K562 (cell line): ENCODE data around the gene ITPR3. TPM values are rescaled to one million over a fixed set of nuclear protein-coding genes. Genes with fewer than 3 reads are reported as not detected.

Source experiments
- ATAC-seq: fragments of 200-7000 bp; cut with Tn5 transposase; 3 replicates; pipeline ENCODE4 v1.9.1; 2020; ENCODE audit warnings: moderate library complexity
- BruUV-seq: library from RNA; stranded (reverse); fragments of 400-500 nt; replicated peaks from 2 replicates; lab custom pipeline; 2021; lab: Mats Ljungman, UMichigan
- CTCF ChIA-PET: fragments of 300-600 bp; formaldehyde crosslinking; extraction: SDS; loops from one replicate; lab custom pipeline; 2021; ENCODE audit warnings: low intra/inter-chr PET ratio; lab: Yijun Ruan, JAX
- POLR2A ChIA-PET: fragments of 300-600, 350-650 bp; sonication (Branson Sonifier 250); formaldehyde crosslinking; extraction: SDS; loops from one replicate; lab custom pipeline; 2021; ENCODE audit warnings: antibody characterized with exemption, inconsistent platforms; lab: Yijun Ruan, JAX
- DNase-seq, 4 experiments: peaks; one replicate each; pipeline versions ENCODE4 v3.0.0 to v3.0.0-alpha.2; 2011 to 2018; ENCODE audit warnings: low spot score in 3 of 4, mixed read lengths in 3 of 4; ENCODE audit errors: extremely low read depth in 1 of 4
- FAIRE-seq: peaks from 2 replicates; lab custom pipeline; 2011; peaks lifted over from hg19 to GRCh38; lab: Jason Lieb, UNC
- H2AFZ ChIP-seq: 2 replicates; pipeline ENCODE4 v1.6.0; 2011; ENCODE audit warnings: low read depth, low read length, control low read depth, inconsistent platforms
- H3K27ac ChIP-seq: fragments of 200-600 bp; 3 replicates; pipeline ENCODE4 v1.8.0; 2011; ENCODE audit warnings: low read depth, mild to moderate bottlenecking, control low read depth, inconsistent platforms, low read length, moderate library complexity, mixed read lengths; ENCODE audit errors: extremely low read depth
- H3K27me3 ChIP-seq, 2 experiments: fragments of 300-600 bp in 1 of 2; 2 replicates in 1 of 2; 3 replicates in 1 of 2; pipeline versions ENCODE4 v1.6.0 to v1.8.0; 2011; ENCODE audit warnings: inconsistent platforms in 2 of 2, low read length in 2 of 2, mild to moderate bottlenecking in 1 of 2, mixed read lengths in 1 of 2, moderate library complexity in 1 of 2; ENCODE audit not compliant: control insufficient read depth in 2 of 2, insufficient read depth in 2 of 2
- H3K36me3 ChIP-seq: fragments of 300-600 bp; 3 replicates; pipeline ENCODE4 v1.8.0; 2011; ENCODE audit warnings: mild to moderate bottlenecking, low read length, inconsistent platforms; ENCODE audit not compliant: control insufficient read depth, insufficient read depth
- H3K4me1 ChIP-seq, 2 experiments: fragments of 200-600 bp in 1 of 2; replicated peaks in 1 of 2; 2 replicates in 1 of 2; 3 replicates in 1 of 2; pipeline versions ENCODE4 v1.5.1 to v1.8.0; 2011; ENCODE audit warnings: inconsistent platforms in 2 of 2, low read length in 2 of 2, mild to moderate bottlenecking in 1 of 2, mixed read lengths in 1 of 2, moderate library complexity in 1 of 2; ENCODE audit not compliant: control insufficient read depth in 2 of 2, insufficient read depth in 2 of 2
- H3K4me2 ChIP-seq: 2 replicates; pipeline ENCODE4 v1.6.1; 2011; ENCODE audit warnings: low read length, control low read depth, inconsistent platforms, mixed read lengths; ENCODE audit not compliant: insufficient read depth
- H3K4me3 ChIP-seq: fragments of 200-600 bp; sonication (generic), shearing (Covaris generic); 2 replicates; pipeline ENCODE4 v1.5.1; 2016; ENCODE audit warnings: control low read depth, inconsistent platforms
- H3K79me2 ChIP-seq: fragments of 200-600 bp; 3 replicates; pipeline ENCODE4 v1.8.0; 2011; ENCODE audit warnings: low read length, inconsistent platforms; ENCODE audit not compliant: control insufficient read depth, insufficient read depth
- H3K9ac ChIP-seq, 2 experiments: 2 replicates each; pipeline versions ENCODE4 v1.6.0 to v1.6.1; 2011; ENCODE audit warnings: low read depth in 2 of 2, low read length in 2 of 2, control low read depth in 1 of 2, inconsistent platforms in 1 of 2, mild to moderate bottlenecking in 1 of 2, mixed read lengths in 1 of 2; ENCODE audit not compliant: insufficient read depth in 1 of 2
- H3K9me1 ChIP-seq: one replicate; pipeline ENCODE4 v1.6.0; 2011; ENCODE audit warnings: inconsistent platforms, mild to moderate bottlenecking, low read length, moderate library complexity; ENCODE audit not compliant: control insufficient read depth, insufficient read depth
- H3K9me3 ChIP-seq: replicated peaks from 2 replicates; pipeline ENCODE4 v1.5.1; 2011; ENCODE audit warnings: low read depth, low read length, inconsistent platforms; ENCODE audit not compliant: control insufficient read depth, insufficient read depth
- H4K20me1 ChIP-seq: replicated peaks from 2 replicates; pipeline ENCODE4 v1.6.1; 2011; ENCODE audit warnings: low read length, inconsistent platforms, mixed read lengths; ENCODE audit not compliant: control insufficient read depth, insufficient read depth
- CBFA2T3 ChIP-seq: fragments of 450-650 bp; IDR thresholded peaks from 2 replicates; pipeline ENCODE4 v1.6.1; 2017
- ETV1 ChIP-seq: fragments of 450-650 bp; conservative IDR thresholded peaks from 2 replicates; pipeline ENCODE4 v1.6.1; 2016; ENCODE audit warnings: missing genetic modification characterization, control low read depth, low read depth, missing compliant biosample characterization
- FOS ChIP-seq: IDR thresholded peaks from 3 replicates; pipeline ENCODE4 v1.6.1; 2011; ENCODE audit not compliant: insufficient read length; ENCODE audit errors: extremely low read depth
- MEF2A ChIP-seq: IDR thresholded peaks from 2 replicates; pipeline ENCODE4 v1.6.1; 2011; ENCODE audit warnings: low read depth, mild to moderate bottlenecking, low read length, moderate library complexity; ENCODE audit not compliant: control insufficient read depth
- MIER1 ChIP-seq: fragments of 450-650 bp; IDR thresholded peaks from 2 replicates; pipeline ENCODE4 v1.6.1; 2016; ENCODE audit warnings: antibody characterized with exemption, mild to moderate bottlenecking, low read depth
- MTA2 ChIP-seq: fragments of 450-650 bp; IDR thresholded peaks from 2 replicates; pipeline ENCODE4 v1.6.1; 2016; ENCODE audit warnings: low read depth
- NEUROD1 ChIP-seq: fragments of 150-350 bp; IDR thresholded peaks from 2 replicates; pipeline ENCODE4 v1.6.1; 2014; ENCODE audit warnings: borderline replicate concordance, low read length, low read depth; ENCODE audit not compliant: partially characterized antibody
- NFE2 ChIP-seq: IDR thresholded peaks from 2 replicates; pipeline ENCODE4 v1.6.1; 2014; ENCODE audit warnings: antibody characterized with exemption, low read depth
- RBM14 ChIP-seq: fragments of 200-400 bp; formaldehyde crosslinking; IDR thresholded peaks from 2 replicates; pipeline ENCODE4 v1.6.1; 2018; ENCODE audit warnings: low read depth, mild to moderate bottlenecking, low read length, moderate library complexity, borderline replicate concordance; ENCODE audit not compliant: insufficient read depth
- RUNX1 ChIP-seq: sonication (generic); IDR thresholded peaks from 2 replicates; pipeline ENCODE4 v1.6.1; 2016; ENCODE audit warnings: antibody characterized with exemption, low read depth
- ZBTB7A ChIP-seq: IDR thresholded peaks from 2 replicates; pipeline ENCODE4 v1.6.1; 2011; ENCODE audit warnings: low read depth, mild to moderate bottlenecking, low read length, moderate library complexity, borderline replicate concordance; ENCODE audit not compliant: control insufficient read depth
- ZNF431 ChIP-seq: sonication (generic); formaldehyde crosslinking; IDR thresholded peaks from 2 replicates; pipeline ENCODE4 v1.8.0; 2022; ENCODE audit warnings: mild to moderate bottlenecking, missing genetic modification reagents
- ZNF586 ChIP-seq: fragments of 450-650 bp; formaldehyde crosslinking; conservative IDR thresholded peaks from 2 replicates; pipeline ENCODE4 v1.4.0; 2020; ENCODE audit warnings: mild to moderate bottlenecking, moderate library complexity
- WGBS: fragments of 100-300 bp; shearing (Covaris generic); methylation state at CpG from one replicate; pipeline ENCODE4 v1.1.6; 2016; ENCODE audit warnings: low coverage, mixed read lengths; ENCODE audit not compliant: insufficient coverage; ENCODE audit errors: missing lambda C conversion rate; 5-methylcytosine and 5-hydroxymethylcytosine counted together
- in situ Hi-C: fragments of 300-500 bp; cut with MboI; formaldehyde crosslinking; loops from 4 replicates; pipeline ENCODE4 v1.15.0; 2018; ENCODE audit warnings: inconsistent platforms, mixed read lengths
- intact Hi-C: fragments of 100-400 bp; cut with micrococcal nuclease; formaldehyde crosslinking; loops from 2 replicates; pipeline ENCODE4 v1.14.2; 2022
- polyA plus RNA-seq, 8 experiments: library from polyadenylated mRNA; depleted of rRNA in 4 of 8; stranded (reverse) in 5 of 8; unstranded in 3 of 8; fragments of >200 nt; fragmentation: Nextera tagmentation in 2 of 8; fragmentation: Illumina TruSeq in 1 of 8; extraction: Ambion mirVana in 2 of 8; extraction: Trizol in 1 of 8; gene quantifications; 2 replicates each; pipeline versions ENCODE4 v1.2.1 to v1.2.3, GENCODE V29; 2011 to 2014; ENCODE audit warnings: inconsistent platforms in 1 of 8, missing spikeins in 1 of 8
- total RNA-seq, 7 experiments: library from RNA; depleted of rRNA in 6 of 7; stranded (reverse); fragments of >200 nt in 6 of 7; fragmentation: Illumina TruSeq in 2 of 7; extraction: Trizol in 2 of 7; gene quantifications; 2 replicates each; pipeline versions ENCODE4 v1.2.1 to v1.2.3, GENCODE V29; 2011 to 2021; ENCODE audit warnings: low replicate concordance in 1 of 7
- TF ChIP-seq, protein P1 (sequence below), 2 experiments: fragments of 450-650 bp; conservative IDR thresholded peaks; 2 replicates each; pipeline ENCODE4 v1.6.1; 2017; ENCODE audit warnings: mild to moderate bottlenecking in 2 of 2, moderate library complexity in 2 of 2
- TF ChIP-seq, protein P2 (sequence below): IDR thresholded peaks from 2 replicates; pipeline ENCODE4 v1.6.1; 2014; ENCODE audit warnings: antibody characterized with exemption
- TF ChIP-seq, protein P3 (sequence below): fragments of 450-650 bp; conservative IDR thresholded peaks from 2 replicates; pipeline ENCODE4 v1.6.1; 2016; ENCODE audit warnings: missing genetic modification characterization, low read depth, mild to moderate bottlenecking, missing compliant biosample characterization, moderate library complexity

The ITPR3 gene
- total and polyA plus RNA-seq, 9 of the 15 experiments (the other 6 are each of a cell fraction or from before 2014, with no cell fraction given), result 0.39 to 35.7 (median 13.2) TPM

DNA sequence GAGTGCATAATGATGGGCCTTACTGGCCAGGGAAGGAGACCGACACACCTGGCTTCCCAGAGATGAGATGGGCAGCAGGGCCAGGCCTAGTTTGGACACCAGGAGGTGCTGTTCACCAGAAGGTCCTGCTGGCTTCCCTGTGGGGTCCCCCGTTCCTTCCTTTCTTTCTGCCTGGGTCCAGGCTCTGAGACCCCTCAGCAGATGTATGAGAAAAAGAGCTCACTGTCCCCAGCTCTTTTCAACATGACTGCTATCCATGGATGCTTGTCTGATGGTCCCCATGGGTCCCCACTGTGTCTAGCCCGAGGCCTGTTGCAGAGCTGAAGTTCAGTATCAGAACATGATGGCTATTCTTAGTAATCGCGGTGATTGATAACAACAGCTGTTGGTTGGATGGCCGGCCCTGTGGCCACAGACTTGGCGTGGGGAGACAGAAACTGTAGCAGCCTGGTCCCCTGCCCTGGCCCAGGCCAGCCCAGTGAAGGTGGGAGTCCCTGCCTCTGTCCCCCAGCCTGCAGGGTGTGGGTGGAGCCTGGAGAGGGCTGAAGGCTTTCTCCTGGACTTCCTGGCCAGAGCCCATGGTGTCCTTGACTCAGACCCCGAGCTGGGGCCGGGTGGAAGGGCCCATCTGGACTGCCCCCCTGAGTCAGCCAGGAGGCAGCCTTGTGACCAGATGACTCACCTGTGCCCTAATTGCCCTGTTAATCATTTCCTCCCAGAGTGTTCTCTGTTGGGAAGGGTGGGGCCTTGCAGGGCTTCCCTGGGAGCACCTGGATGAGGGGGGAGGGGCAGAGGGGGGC lies 31.2 kb upstream of the ITPR3 start:
- peak overlapping the region in 1 of 2 experiments; percentile 80; a peak in 3 of 4 replicates for H3K9ac ChIP-seq
- POLR2A ChIA-PET, result no interaction called here
- no TSS peak for BruUV-seq
- no peaks in the 10 kb centered on the region for H4K20me1 ChIP-seq
- intact Hi-C loops, result loop anchor here (1.0 to 2.0 kb wide), 2 partner anchors 83 to 110 kb away; no protein-coding TSS in a partner anchor
- H3K4me2 ChIP-seq, result peak overlapping the region; percentile 9
- no peaks in the 10 kb centered on the region for H3K36me3 ChIP-seq
- FAIRE-seq, result peak; percentile 93
- CTCF ChIA-PET, result interaction anchor here (0.5 to 3.9 kb wide), 10 partner anchors 41 to 1176 kb away, joined by 3 to 60 read pairs (median 4); no protein-coding TSS in a partner anchor
- peaks cover 18 to 32% of the 10 kb centered on the region in 2 experiments for H3K4me1 ChIP-seq
- peak; percentile 78 to 84 (median 81) for DNase-seq
- in situ Hi-C loops, result loop anchor here (5.0 to 10.0 kb wide), 3 partner anchors 112 to 415 kb away; no protein-coding TSS in a partner anchor
- H3K9me1 ChIP-seq, result peaks cover 2% of the 10 kb centered on the region
- peak; percentile 76 for ATAC-seq
- H3K27ac ChIP-seq, result peak overlapping the region; percentile 9; the same call in 1 of the 3 replicates
- H3K79me2 ChIP-seq, result no peaks in the 10 kb centered on the region
- H3K4me3 ChIP-seq, result no peak overlapping the region
- 7% methylated on average over 9 of the region's 9 CpGs for WGBS
- H3K27me3 ChIP-seq, result no peaks in the 10 kb centered on the region
- H2AFZ ChIP-seq, result peak overlapping the region; percentile 51; the same call in 1 of the 2 replicates
- H3K9me3 ChIP-seq, result no peaks in the 10 kb centered on the region
- TF ChIP-seq RBM14, result no peak
- TF ChIP-seq ZNF586 (CRISPR knock-in tag), result no peak
- TF ChIP-seq, protein P1, sequence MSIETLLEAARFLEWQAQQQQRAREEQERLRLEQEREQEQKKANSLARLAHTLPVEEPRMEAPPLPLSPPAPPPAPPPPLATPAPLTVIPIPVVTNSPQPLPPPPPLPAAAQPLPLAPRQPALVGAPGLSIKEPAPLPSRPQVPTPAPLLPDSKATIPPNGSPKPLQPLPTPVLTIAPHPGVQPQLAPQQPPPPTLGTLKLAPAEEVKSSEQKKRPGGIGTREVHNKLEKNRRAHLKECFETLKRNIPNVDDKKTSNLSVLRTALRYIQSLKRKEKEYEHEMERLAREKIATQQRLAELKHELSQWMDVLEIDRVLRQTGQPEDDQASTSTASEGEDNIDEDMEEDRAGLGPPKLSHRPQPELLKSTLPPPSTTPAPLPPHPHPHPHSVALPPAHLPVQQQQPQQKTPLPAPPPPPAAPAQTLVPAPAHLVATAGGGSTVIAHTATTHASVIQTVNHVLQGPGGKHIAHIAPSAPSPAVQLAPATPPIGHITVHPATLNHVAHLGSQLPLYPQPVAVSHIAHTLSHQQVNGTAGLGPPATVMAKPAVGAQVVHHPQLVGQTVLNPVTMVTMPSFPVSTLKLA (conservative IDR thresholded peaks at IDR 0.05), result no peak
- TF ChIP-seq ZBTB7A, result peak; percentile 70; the same call in 1 of the 2 replicates
- peak; percentile 10; the same call in 1 of the 2 replicates for TF ChIP-seq NFE2
- TF ChIP-seq, protein P2, sequence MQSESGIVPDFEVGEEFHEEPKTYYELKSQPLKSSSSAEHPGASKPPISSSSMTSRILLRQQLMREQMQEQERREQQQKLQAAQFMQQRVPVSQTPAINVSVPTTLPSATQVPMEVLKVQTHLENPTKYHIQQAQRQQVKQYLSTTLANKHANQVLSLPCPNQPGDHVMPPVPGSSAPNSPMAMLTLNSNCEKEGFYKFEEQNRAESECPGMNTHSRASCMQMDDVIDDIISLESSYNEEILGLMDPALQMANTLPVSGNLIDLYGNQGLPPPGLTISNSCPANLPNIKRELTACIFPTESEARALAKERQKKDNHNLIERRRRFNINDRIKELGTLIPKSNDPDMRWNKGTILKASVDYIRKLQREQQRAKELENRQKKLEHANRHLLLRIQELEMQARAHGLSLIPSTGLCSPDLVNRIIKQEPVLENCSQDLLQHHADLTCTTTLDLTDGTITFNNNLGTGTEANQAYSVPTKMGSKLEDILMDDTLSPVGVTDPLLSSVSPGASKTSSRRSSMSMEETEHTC, result peak; percentile 71
- no peak for TF ChIP-seq MIER1
- 0 out of 2 replicates have a peak, but pooled peaks have one; percentile 14 for TF ChIP-seq ETV1 (tag)
- peak; percentile 43 for TF ChIP-seq NEUROD1
- TF ChIP-seq MTA2, result peak; percentile 17; the same call in 1 of the 2 replicates
- no peak for TF ChIP-seq RUNX1
- TF ChIP-seq, protein P3, sequence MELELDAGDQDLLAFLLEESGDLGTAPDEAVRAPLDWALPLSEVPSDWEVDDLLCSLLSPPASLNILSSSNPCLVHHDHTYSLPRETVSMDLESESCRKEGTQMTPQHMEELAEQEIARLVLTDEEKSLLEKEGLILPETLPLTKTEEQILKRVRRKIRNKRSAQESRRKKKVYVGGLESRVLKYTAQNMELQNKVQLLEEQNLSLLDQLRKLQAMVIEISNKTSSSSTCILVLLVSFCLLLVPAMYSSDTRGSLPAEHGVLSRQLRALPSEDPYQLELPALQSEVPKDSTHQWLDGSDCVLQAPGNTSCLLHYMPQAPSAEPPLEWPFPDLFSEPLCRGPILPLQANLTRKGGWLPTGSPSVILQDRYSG (tag), result no peak
- peak; percentile 67 for TF ChIP-seq FOS
- TF ChIP-seq MEF2A, result no peak
- peak; percentile 79 for TF ChIP-seq CBFA2T3
- no peak for TF ChIP-seq ZNF431 (CRISPR knock-in tag)
